IPS-18c (cell line): ENCODE data around the gene STIMATE.

Experiments
- H3K4me3 ChIP-seq: 2 replicates; pipeline ENCODE4 v1.7.0; 2013; ENCODE audit warnings: low read depth, mild to moderate bottlenecking, low read length, moderate library complexity; ENCODE audit not compliant: insufficient read depth
- H3K9me3 ChIP-seq: one replicate; pipeline ENCODE4 v1.6.1; 2013; ENCODE audit warnings: mild to moderate bottlenecking, low read length, moderate library complexity; ENCODE audit not compliant: control insufficient read depth, insufficient read depth

Gene STIMATE

GRCh38 chr3:52792961-52793695, 104.2 kb downstream of the STIMATE start:
- no peak overlapping the region for H3K4me3 ChIP-seq
- H3K9me3 ChIP-seq = no peaks in the 10 kb centered on the region

GRCh38 chr3:52792413-52792812, 104.9 kb downstream of the STIMATE start:
- Histone ChIP-seq H3K4me3 (no peak overlapping the region), H3K9me3 (no peaks in the 10 kb centered on the region)

DNA sequence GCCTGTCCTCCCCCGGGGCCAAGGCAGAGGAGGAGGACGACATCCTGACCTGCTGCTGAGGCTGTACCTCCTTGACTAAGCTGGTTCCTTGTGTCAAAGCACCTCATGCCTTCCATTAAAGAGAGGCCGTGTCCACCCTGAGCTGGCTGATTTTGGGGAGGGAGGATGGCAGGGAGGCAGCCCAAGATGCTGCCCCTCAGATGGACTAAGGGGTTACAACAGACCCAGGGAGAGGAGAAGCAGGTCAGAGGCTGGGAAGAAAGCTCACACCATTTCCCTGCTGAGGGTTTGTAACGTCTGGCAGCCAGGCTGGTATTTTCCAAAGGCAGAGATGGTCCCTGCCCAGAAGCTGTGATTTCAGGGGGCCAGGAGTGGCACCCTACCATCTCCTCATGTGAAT, 105.4 kb downstream of the STIMATE start:
- Histone ChIP-seq H3K9me3 (no peaks in the 10 kb centered on the region), H3K4me3 (no peak overlapping the region)

DNA sequence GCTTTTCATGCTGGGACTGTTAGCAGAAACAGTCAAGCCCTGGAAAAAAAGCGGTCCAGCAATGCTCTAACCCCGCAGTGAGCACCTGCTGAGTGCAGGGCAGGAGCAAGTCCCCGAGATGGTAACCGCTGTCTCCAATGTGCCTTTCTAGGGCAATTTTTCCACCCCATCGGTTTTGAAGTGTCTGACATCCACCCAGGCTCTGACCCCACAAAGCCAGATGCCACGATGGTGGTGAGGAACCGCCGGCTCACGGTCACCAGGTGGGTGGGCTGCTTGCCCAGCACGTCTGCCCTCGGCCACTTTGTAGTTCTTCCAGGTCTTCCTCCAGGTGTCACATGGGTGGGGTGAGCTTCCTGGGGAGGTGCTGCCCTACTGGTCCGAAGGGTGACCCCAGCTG, 106.0 kb downstream of the STIMATE start:
- Histone ChIP-seq H3K9me3 (no peaks in the 10 kb centered on the region), H3K4me3 (no peak overlapping the region)

DNA sequence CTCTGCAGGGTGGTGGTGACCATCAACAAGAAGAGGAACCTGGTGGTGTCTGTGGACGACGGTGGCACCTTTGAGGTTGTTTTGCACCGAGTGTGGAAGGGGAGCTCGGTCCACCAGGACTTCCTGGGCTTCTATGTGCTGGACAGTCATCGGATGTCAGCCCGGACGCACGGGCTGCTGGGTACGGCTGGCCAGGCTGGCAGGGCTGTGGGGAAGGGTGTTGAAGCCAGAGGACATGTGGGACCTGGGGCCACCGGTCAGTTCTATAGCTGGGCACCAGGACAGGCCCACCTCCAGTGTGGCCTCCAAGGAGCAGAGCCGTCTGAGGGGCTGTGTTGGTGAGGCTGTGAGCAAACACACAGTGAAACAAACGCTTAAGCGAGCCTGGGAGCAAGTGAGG, 106.6 kb downstream of the STIMATE start:
- no peaks in the 10 kb centered on the region for H3K9me3 ChIP-seq
- H3K4me3 ChIP-seq = no peak overlapping the region

DNA sequence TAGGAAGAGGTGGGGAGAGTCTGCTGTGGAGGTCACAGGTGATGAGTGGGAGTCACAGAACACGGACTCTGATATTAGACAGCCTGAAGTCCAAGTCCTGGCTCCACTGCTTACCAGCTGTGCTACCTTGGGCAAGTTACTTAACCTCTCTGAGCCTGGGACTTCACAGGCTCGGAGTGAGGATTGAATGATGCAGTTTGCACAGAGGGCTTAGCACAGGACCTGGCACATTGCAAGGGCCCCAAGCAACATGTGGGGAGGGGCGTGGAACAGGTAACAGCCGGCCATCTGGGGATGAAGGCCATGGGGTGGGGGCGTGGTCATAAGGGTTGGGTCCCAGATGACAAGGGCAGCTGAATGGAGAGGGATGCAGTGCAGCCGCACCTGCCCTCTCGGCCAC, 107.0 kb downstream of the STIMATE start:
- Histone ChIP-seq H3K9me3 (no peaks in the 10 kb centered on the region), H3K4me3 (no peak overlapping the region)

DNA sequence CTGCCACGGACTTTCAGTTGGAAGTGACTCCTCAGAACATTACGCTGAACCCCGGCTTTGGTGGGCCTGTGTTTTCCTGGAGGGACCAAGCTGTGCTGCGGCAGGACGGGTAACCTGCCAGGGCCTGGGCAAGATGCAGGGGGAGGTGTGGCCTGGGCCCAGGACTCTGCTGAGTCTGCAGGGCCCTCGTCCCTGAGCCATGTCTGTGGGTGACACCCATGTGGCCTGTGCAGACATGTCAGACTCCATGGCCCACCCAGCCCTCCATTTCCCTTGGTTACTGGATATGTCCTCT, 107.7 kb downstream of the STIMATE start:
- no peak overlapping the region for H3K4me3 ChIP-seq
- no peaks in the 10 kb centered on the region for H3K9me3 ChIP-seq

GRCh38 chr3:52788890-52789745, 108.2 kb downstream of the STIMATE start:
- no peaks in the 10 kb centered on the region for H3K9me3 ChIP-seq
- no peak overlapping the region for H3K4me3 ChIP-seq

DNA sequence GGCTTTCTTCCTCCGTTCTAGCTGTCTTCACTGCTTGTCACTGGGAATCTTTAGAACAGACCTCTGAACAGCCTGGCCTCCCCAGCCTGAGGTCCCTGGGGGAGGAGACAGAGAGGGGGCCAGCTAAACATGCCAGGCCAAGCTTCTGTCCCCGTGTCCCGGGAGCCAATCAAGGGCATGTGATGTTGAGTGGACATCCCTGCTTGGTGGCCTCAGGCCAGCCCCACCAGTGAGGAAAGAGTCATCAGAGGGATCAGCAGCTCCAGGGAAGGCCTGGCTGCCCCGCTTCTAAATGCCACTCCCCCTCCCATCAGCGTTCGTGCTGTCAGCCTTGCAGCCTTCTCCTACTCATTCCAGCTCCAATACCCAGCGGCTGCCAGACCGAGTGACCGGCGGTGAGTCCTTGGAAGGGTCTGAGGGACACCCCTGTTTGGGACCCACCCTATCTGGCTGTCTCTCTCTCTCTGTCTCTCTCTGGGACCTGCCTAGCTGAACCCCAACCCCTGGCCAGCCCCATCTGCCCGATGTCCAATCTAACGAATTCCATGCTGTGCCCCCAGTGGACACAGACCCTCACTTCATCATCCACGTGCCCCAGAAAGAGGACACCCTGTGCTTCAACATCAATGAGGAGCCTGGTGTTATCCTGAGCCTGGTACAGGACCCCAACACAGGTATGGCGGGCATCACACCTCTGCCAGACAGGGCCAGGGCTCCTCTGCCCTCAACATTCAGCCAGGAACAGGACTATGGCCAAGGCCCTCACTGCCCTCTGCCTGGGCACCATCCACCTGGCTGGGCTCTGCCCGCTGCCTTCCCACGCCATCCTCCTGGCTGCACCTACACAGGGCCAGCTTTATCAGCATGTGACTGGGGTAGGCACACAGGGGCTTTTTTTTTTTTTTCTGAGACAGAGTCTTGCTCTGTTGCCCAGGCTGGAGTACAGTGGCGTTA, 109.4 kb downstream of the STIMATE start:
- H3K4me3 ChIP-seq = no peak overlapping the region
- H3K9me3 ChIP-seq = no peaks in the 10 kb centered on the region

DNA sequence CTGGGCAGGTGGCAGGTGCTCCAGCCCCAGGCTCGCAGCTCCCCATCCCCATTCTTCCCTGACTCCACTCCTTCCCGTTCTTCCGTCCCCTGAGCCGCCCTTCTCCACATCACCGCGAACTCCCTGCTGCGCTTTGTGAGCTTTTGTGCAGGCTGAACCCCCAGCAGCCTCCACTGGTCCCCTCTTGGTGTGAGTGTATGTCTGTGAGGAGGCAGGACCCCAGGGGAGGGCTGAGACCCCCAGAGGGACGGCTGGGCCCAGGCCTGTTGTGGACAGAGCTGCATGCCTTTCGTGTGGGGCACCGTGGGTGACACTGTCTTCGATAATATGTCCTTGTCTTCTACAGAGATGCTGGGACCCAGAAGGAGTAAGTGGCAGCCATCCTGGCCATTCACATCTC, 110.1 kb downstream of the STIMATE start:
- Histone ChIP-seq H3K9me3 (no peaks in the 10 kb centered on the region), H3K4me3 (no peak overlapping the region)
